Upper lobe of left lung (tissue), 4 donors: ENCODE measurements around the gene OR6B1.

Experiments used
- POLR2A ChIP-seq, 4 donors: fragments of 450-650 bp; IDR thresholded peaks; one replicate each; pipeline ENCODE4 v1.5.1; 2016 to 2017; ENCODE audit warnings: antibody characterized with exemption in 4 of 4, mild to moderate bottlenecking in 2 of 4
- TF ChIP-seq, protein P1 (sequence below), 6 experiments: fragments of 450-650 bp in 4 of 6; fragments of 200-600 bp in 2 of 6; sonication (generic) in 2 of 6; IDR thresholded peaks; one replicate each; pipeline ENCODE4 v1.5.1; 2016 to 2019; ENCODE audit warnings: antibody characterized with exemption in 6 of 6

DNA sequence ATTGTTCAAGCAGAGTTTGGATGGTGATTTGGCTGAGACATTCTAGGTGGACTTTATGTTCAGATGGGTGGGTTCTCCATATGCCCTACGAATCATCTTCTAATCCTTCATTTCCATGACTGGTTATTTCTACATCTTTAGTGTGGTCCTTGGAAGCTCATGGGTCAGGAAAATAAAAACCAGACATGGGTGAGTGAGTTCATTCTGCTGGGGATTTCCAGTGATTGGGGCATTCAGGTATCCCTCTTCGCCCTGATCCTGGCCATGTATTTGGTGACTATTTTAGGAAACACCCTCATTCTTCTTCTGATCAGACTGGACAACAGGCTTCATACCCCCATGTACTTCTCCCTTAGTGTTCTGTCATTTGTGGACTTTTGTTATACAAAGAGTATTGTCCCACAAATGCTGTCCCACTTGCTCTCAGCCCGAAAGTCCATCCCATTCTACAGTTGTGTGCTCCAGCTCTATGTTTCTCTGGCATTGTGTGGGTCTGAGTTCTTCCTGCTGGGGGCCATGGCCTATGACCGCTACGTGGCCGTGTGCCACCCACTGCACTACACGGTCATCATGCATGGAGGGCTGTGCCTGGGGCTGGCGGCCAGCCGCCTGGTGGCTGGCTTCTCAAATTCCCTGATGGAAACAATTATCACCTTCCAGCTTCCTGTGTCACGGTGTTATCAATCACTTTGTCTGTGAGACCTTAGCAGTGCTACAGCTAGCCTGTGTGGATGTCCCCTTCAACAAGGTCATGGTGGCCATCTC lies 19.2 kb upstream of the OR6B1 start:
- TF ChIP-seq, protein P1, sequence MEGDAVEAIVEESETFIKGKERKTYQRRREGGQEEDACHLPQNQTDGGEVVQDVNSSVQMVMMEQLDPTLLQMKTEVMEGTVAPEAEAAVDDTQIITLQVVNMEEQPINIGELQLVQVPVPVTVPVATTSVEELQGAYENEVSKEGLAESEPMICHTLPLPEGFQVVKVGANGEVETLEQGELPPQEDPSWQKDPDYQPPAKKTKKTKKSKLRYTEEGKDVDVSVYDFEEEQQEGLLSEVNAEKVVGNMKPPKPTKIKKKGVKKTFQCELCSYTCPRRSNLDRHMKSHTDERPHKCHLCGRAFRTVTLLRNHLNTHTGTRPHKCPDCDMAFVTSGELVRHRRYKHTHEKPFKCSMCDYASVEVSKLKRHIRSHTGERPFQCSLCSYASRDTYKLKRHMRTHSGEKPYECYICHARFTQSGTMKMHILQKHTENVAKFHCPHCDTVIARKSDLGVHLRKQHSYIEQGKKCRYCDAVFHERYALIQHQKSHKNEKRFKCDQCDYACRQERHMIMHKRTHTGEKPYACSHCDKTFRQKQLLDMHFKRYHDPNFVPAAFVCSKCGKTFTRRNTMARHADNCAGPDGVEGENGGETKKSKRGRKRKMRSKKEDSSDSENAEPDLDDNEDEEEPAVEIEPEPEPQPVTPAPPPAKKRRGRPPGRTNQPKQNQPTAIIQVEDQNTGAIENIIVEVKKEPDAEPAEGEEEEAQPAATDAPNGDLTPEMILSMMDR (IDR thresholded peaks at IDR 0.05): no peak
- TF ChIP-seq POLR2A (IDR thresholded peaks at IDR 0.05): no peak
